HepG2 (cell line): ENCODE results near the gene SLC34A3. TPM values are rescaled to one million over a fixed set of nuclear protein-coding genes. Genes with fewer than 3 reads are reported as not detected.

Source experiments
- ARNTL ChIP-seq: sonication (generic); formaldehyde crosslinking; IDR thresholded peaks from 2 replicates; pipeline ENCODE4 v1.4.0; 2020; ENCODE audit warnings: mild to moderate bottlenecking, missing genetic modification reagents
- FOSL1 ChIP-seq: sonication (generic); formaldehyde crosslinking; IDR thresholded peaks from 2 replicates; pipeline ENCODE4 v1.9.0; 2021; ENCODE audit warnings: missing genetic modification reagents, borderline replicate concordance
- FOXK1 ChIP-seq: sonication (generic); formaldehyde crosslinking; IDR thresholded peaks from 2 replicates; pipeline ENCODE4 v1.4.0; 2020; ENCODE audit warnings: low read depth, missing genetic modification reagents, borderline replicate concordance
- HIC2 ChIP-seq: sonication (generic); formaldehyde crosslinking; IDR thresholded peaks from 2 replicates; pipeline ENCODE4 v1.9.0; 2022; ENCODE audit warnings: low read depth, missing genetic modification reagents
- HMGXB3 ChIP-seq: sonication (generic); formaldehyde crosslinking; IDR thresholded peaks from 2 replicates; pipeline ENCODE4 v1.4.0; 2020; ENCODE audit warnings: missing genetic modification reagents, borderline replicate concordance
- HNF4A ChIP-seq: sonication (generic); formaldehyde crosslinking; IDR thresholded peaks from 2 replicates; pipeline ENCODE4 v1.4.0; 2020; ENCODE audit warnings: missing genetic modification reagents
- MYNN ChIP-seq: sonication (generic); formaldehyde crosslinking; IDR thresholded peaks from 2 replicates; pipeline ENCODE4 v1.4.0; 2020; ENCODE audit warnings: mild to moderate bottlenecking, low read depth, missing genetic modification reagents
- NCOR1 ChIP-seq: fragments of 200-600 bp; sonication (generic); IDR thresholded peaks from 2 replicates; pipeline ENCODE4 v1.7.0; 2017; ENCODE audit warnings: antibody characterized with exemption, low read length, borderline replicate concordance
- RBM22 ChIP-seq: fragments of 200-400 bp; formaldehyde crosslinking; optimal IDR thresholded peaks from 2 replicates; pipeline ENCODE3; 2017; ENCODE audit warnings: mild to moderate bottlenecking, low read length, moderate library complexity
- TFDP1 ChIP-seq: IDR thresholded peaks from 2 replicates; pipeline ENCODE4 v1.6.1; 2016; ENCODE audit warnings: missing compliant biosample characterization, missing genetic modification reagents, borderline replicate concordance
- TRIM24 ChIP-seq: sonication (generic); formaldehyde crosslinking; IDR thresholded peaks from 2 replicates; pipeline ENCODE4 v1.8.0; 2022; ENCODE audit warnings: mild to moderate bottlenecking, missing genetic modification reagents
- ZNF12 ChIP-seq: sonication (generic); formaldehyde crosslinking; IDR thresholded peaks from 2 replicates; pipeline ENCODE4 v1.5.0; 2020; ENCODE audit warnings: missing genetic modification reagents
- ZNF230 ChIP-seq: sonication (generic); formaldehyde crosslinking; IDR thresholded peaks from 2 replicates; pipeline ENCODE4 v1.4.0; 2020; ENCODE audit warnings: mild to moderate bottlenecking, missing genetic modification reagents
- ZNF232 ChIP-seq: sonication (generic); formaldehyde crosslinking; IDR thresholded peaks from 2 replicates; pipeline ENCODE4 v1.4.0; 2020; ENCODE audit warnings: missing genetic modification reagents, borderline replicate concordance
- ZNF282 ChIP-seq: fragments of 450-650 bp; IDR thresholded peaks from 2 replicates; pipeline ENCODE4 v1.6.1; 2018; ENCODE audit not compliant: partially characterized antibody
- ZNF383 ChIP-seq: sonication (generic); formaldehyde crosslinking; IDR thresholded peaks from 2 replicates; pipeline ENCODE4 v1.4.0; 2020; ENCODE audit warnings: missing genetic modification reagents, mild to moderate bottlenecking, borderline replicate concordance
- ZNF574 ChIP-seq: sonication (generic); formaldehyde crosslinking; IDR thresholded peaks from 2 replicates; pipeline ENCODE4 v1.4.0; 2020; ENCODE audit warnings: missing genetic modification reagents
- ZNF691 ChIP-seq: sonication (generic); formaldehyde crosslinking; IDR thresholded peaks from 2 replicates; pipeline ENCODE4 v1.4.0; 2020; ENCODE audit warnings: missing genetic modification reagents, low read depth, mild to moderate bottlenecking, borderline replicate concordance
- polyA plus RNA-seq, 8 experiments: library from polyadenylated mRNA; depleted of rRNA in 3 of 8; stranded (reverse) in 7 of 8; unstranded in 1 of 8; fragments of >200 nt; fragmentation: Illumina TruSeq in 4 of 8; extraction: Trizol in 4 of 8; gene quantifications; 2 replicates each; pipeline versions ENCODE4 v1.2.1 to v1.2.3, GENCODE V29; 2011 to 2016; ENCODE audit warnings: low read depth in 4 of 8, missing spikeins in 1 of 8, mixed read lengths in 1 of 8; ENCODE audit not compliant: insufficient read depth in 1 of 8
- total RNA-seq, 5 experiments: library from RNA; depleted of rRNA; stranded (reverse); fragments of >200 nt; fragmentation: Illumina TruSeq; extraction: Trizol; gene quantifications; 2 replicates each; pipeline ENCODE4 v1.2.3, GENCODE V29; 2016; ENCODE audit warnings: low read depth in 1 of 5

Gene SLC34A3
- total and polyA plus RNA-seq, 2 of the 13 experiments (the other 11 are each of a cell fraction or from before 2014, with no cell fraction given) = 0.07 to 1.0 TPM

GRCh38 chr9:137241490-137242268 is 11.0 kb downstream of the SLC34A3 start (continued):
- no peak for TF ChIP-seq FOXK1 (CRISPR knock-in tag)
- TF ChIP-seq FOSL1 (CRISPR knock-in tag) = peak; percentile 16; the same call in 1 of the 2 replicates
- TF ChIP-seq TRIM24 (CRISPR knock-in tag) = no peak
- TF ChIP-seq MYNN (CRISPR knock-in tag) = no peak
- peak; percentile 89 for TF ChIP-seq HNF4A (CRISPR knock-in tag)
- no peak for TF ChIP-seq ARNTL (CRISPR knock-in tag)
- peak; percentile 43; the same call in 1 of the 2 replicates for TF ChIP-seq HMGXB3 (CRISPR knock-in tag)
- TF ChIP-seq NCOR1 = no peak
- no peak for TF ChIP-seq ZNF12 (CRISPR knock-in tag)
- no peak for TF ChIP-seq ZNF232 (CRISPR knock-in tag)
- TF ChIP-seq HIC2 (CRISPR knock-in tag) = no peak
- TF ChIP-seq ZNF230 (CRISPR knock-in tag) = no peak
- no peak for TF ChIP-seq RBM22
- TF ChIP-seq ZNF691 (CRISPR knock-in tag) = no peak; the same call in 1 of the 2 replicates
- no peak for TF ChIP-seq ZNF282
- no peak for TF ChIP-seq ZNF383
- TF ChIP-seq TFDP1 (CRISPR knock-in tag) = no peak
- peak; percentile 63; the same call in 1 of the 2 replicates for TF ChIP-seq ZNF574
